Choroid plexus epithelial cell (primary cell): ENCODE data around the gene TUBGCP5.
"Not testable (repeated sequence)": the region's sequence is repeated elsewhere in the genome, so short reads cannot be mapped to it uniquely, and the experiment has no call there.

Experiments used
- DNase-seq: peaks from one replicate; pipeline ENCODE4 v3.0.0-alpha.2; 2010; ENCODE audit warnings: low read depth
- H3K4me3 ChIP-seq: 2 replicates; pipeline ENCODE4 v1.5.1; 2011; ENCODE audit warnings: low read depth, mild to moderate bottlenecking, control low read depth, low read length, moderate library complexity
- CTCF ChIP-seq: conservative IDR thresholded peaks from 2 replicates; pipeline ENCODE4 v1.5.1; 2011; ENCODE audit warnings: low read depth, mild to moderate bottlenecking, control low read depth, inconsistent platforms, low read length, moderate library complexity

The TUBGCP5 gene

DNA sequence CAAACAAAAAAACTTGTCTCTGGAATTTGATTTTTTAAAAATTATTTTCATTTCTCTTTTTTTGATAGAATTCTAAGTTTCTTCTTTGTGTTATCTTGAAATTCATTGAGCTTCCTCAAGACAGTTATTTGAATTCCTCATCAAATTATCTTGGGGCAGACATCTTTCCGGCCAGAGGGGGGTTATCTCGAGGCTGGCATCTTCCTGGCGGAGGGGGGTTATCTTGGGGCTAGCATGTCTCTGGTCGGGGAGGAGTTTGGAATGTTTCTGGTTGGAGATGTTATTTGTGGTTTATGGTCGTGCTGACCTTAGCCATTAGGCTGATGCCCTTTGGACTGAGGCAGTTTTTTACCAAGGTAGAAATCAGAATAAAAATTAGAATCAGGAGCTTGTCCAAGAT, 15.9 kb upstream of the TUBGCP5 start:
- no peak overlapping the region for H3K4me3 ChIP-seq
- no peak for DNase-seq
- no peak for TF ChIP-seq CTCF

GRCh38 chr15:23052522-23052921, 13.2 kb upstream of the TUBGCP5 start:
- no peak for DNase-seq
- no peak overlapping the region for H3K4me3 ChIP-seq
- TF ChIP-seq CTCF, result no peak

DNA sequence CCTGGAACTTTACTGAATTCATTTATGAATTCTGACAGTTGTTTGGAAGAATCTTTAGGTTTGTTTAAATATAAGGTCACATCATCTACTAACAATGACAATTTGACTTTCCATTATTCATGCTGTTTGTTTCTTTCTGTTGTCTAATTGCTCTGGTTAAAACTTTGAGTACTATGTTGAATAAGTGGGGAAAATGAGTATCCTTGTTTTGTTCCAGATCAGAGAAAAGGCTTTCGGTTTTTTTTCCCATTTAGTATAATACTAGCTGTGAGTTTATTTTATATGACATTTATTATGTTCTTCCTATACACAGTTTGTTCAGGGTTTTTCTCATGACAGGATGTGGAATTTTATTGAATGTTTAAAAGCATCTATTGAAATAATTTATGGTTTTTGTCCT, 11.3 kb upstream of the TUBGCP5 start:
- no peak for TF ChIP-seq CTCF

GRCh38 chr15:23049984-23050628, 10.7 kb upstream of the TUBGCP5 start:
- TF ChIP-seq CTCF, result no peak
- no peak for DNase-seq

More for the DNA sequence above, 11.3 kb upstream of the TUBGCP5 start:
- DNase-seq, result no peak
- no peak overlapping the region for H3K4me3 ChIP-seq

DNA sequence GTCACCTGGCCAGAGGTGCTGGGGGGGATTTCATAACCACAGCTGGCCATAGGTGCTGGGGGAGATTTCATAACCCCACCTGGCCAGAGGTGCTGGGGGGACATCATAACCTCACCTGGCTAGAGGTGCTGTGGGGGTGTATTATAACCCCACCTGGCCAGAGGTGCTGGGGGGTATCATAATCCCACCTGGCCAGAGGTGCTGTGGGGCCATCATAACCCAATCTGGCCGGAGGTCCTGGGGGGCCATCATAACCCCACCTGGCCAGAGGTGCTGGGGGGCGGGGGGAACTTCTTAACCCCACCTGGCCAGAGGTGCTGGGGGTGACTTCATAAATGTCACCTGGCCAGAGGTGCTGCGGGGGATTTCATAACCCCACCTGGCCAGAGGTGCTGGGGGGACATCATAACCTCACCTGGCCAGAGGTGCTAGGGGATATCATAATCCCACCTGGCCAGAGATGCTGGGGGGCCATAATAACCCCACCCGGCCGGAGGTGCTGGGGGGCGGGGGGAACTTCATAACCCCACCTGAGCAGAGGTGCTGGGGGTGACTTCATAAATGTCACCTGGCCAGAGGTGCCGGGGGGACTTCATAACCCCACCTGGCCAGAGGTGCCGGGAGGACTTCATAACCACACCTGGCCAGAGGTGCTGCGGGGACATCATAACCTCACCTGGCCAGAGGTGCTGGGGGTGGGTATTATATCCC, 9.4 kb upstream of the TUBGCP5 start:
- not testable (repeated sequence) for DNase-seq, H3K4me3 ChIP-seq

More at GRCh38 chr15:23049984-23050628, 10.7 kb upstream of the TUBGCP5 start:
- no peak overlapping the region for H3K4me3 ChIP-seq

DNA sequence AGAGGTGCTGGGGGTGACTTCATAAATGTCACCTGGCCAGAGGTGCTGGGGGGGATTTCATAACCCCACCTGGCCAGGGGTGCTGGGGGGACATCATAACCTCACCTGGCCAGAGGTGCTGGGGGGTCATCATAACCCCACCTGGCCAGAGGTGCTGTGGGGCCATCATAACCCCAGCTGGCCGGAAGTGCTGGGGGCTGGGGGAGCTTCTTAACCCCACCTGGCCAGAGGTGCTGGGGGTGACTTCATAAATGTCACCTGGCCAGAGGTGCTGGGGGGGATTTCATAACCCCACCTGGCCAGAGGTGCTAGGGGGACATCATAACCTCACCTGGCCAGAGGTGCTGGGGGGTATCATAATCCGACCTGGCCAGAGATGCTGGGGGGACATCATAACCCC, 4.6 kb upstream of the TUBGCP5 start:
- H3K4me3 ChIP-seq, DNase-seq: not testable (repeated sequence)

DNA sequence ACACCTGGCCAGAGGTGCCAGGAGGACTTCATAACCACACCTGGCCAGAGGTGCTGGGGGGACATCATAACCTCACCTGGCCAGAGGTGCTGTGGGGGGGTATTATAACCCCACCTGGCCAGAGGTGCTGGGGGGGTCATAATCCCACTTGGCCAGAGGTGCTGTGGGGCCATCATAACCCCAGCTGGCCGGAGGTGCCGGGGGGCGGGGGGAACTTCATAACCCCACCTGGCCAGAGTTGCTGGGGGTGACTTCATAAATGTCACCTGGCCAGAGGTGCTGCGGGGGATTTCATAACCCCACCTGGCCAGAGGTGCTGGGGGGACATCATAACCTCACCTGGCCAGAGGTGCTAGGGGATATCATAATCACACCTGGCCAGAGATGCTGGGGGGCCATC, 4.2 kb upstream of the TUBGCP5 start:
- not testable (repeated sequence) for DNase-seq, H3K4me3 ChIP-seq

DNA sequence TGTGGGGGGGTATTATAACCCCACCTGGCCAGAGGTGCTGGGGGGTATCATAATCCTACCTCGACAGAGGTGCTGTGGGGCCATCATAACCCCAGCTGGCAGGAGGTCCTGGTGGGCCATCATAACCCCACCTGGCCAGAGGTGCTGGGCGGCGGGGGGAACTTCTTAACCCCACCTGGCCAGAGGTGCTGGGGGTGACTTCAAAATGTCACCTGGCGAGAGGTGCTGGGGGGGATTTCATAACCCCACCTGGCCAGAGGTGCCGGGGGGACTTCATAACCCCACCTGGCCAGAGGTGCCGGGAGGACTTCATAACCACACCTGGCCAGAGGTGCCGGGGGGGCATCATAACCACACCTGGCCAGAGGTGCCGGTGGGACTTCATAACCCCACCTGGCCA, 2.4 kb upstream of the TUBGCP5 start:
- not testable (repeated sequence) for DNase-seq, H3K4me3 ChIP-seq

DNA sequence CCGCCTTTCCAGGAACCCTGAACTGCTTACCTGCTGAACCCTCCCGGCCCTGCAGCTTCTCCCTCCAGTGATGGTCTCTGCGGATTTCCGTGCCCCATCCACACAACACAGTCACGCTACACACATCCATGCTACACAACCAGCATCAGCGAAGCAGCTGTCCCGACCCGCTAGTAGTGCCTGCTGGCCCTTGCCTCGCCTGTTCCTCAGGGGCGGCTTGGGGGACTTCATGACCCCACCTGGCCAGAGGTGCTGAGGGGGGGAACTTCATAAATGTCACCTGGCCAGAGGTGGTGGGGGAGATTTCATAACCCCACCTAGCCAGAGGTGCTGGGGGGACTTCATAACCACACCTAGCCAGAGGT, 530 bp upstream of the TUBGCP5 start:
- H3K4me3 ChIP-seq, result peak overlapping the region; percentile 91
- DNase-seq, result no peak

More for the DNA sequence above, 530 bp upstream of the TUBGCP5 start:
- no peak for TF ChIP-seq CTCF
